GM12878 (cell line): ENCODE results near the gene TRIM39. TPM values are rescaled to one million over a fixed set of nuclear protein-coding genes. Genes with fewer than 3 reads are reported as not detected.

Source experiments
- ATAC-seq: fragments of 200-7000 bp; cut with Tn5 transposase; 3 replicates; pipeline ENCODE4 v1.9.1; 2020; ENCODE audit warnings: mild to moderate bottlenecking, moderate library complexity
- BruUV-seq: library from RNA; stranded (reverse); fragments of 400-500 nt; replicated peaks from 2 replicates; lab custom pipeline; 2021; lab: Mats Ljungman, UMichigan
- CTCF ChIA-PET: fragments of 300-600 bp; sonication (Branson Sonifier 250); formaldehyde crosslinking; extraction: SDS; loops from one replicate; lab custom pipeline; 2021; ENCODE audit warnings: inconsistent platforms; lab: Yijun Ruan, JAX
- POLR2A ChIA-PET: fragments of 350-600 bp; formaldehyde crosslinking; extraction: SDS; loops from one replicate; lab custom pipeline; 2021; ENCODE audit warnings: inconsistent platforms; lab: Charles Lee
- RAD21 ChIA-PET: fragments of 300-600 bp; sonication (Branson Sonifier 250); formaldehyde crosslinking; loops from one replicate; lab custom pipeline; 2023; ENCODE audit warnings: antibody characterized with exemption; ENCODE audit not compliant: unreplicated experiment; lab: Charles Lee
- SMC1A ChIA-PET: fragments of 300-600 bp; sonication (Branson Sonifier 250); formaldehyde crosslinking; loops from one replicate; lab custom pipeline; 2023; ENCODE audit not compliant: unreplicated experiment, uncharacterized antibody; lab: Charles Lee
- DNase-seq: peaks from one replicate; pipeline ENCODE4 v3.0.0-alpha.2; 2011; ENCODE audit warnings: low read depth, low spot score
- FAIRE-seq: peaks from 3 replicates; lab custom pipeline; 2011; peaks lifted over from hg19 to GRCh38; lab: Jason Lieb, UNC
- H2AFZ ChIP-seq: 2 replicates; pipeline ENCODE4 v1.6.0; 2011; ENCODE audit warnings: low read depth, low read length, control low read depth; ENCODE audit not compliant: control insufficient read depth
- H3K27ac ChIP-seq: 2 replicates; pipeline ENCODE4 v1.5.1; 2011; ENCODE audit warnings: control low read depth; ENCODE audit not compliant: control insufficient read depth, insufficient read depth
- H3K27me3 ChIP-seq, 2 experiments: replicated peaks in 1 of 2; 2 replicates each; pipeline versions ENCODE4 v1.6.0 to v1.6.1; 2011; ENCODE audit warnings: low read length in 1 of 2; ENCODE audit not compliant: control insufficient read depth in 2 of 2, insufficient read depth in 2 of 2
- H3K36me3 ChIP-seq, 2 experiments: 2 replicates each; pipeline ENCODE4 v1.5.1; 2011; ENCODE audit warnings: low read length in 1 of 2; ENCODE audit not compliant: control insufficient read depth in 2 of 2, insufficient read depth in 2 of 2
- H3K4me1 ChIP-seq: 2 replicates; pipeline ENCODE4 v1.6.1; 2011; ENCODE audit warnings: mild to moderate bottlenecking, low read length, moderate library complexity, mixed read lengths; ENCODE audit not compliant: control insufficient read depth, insufficient read depth
- H3K4me2 ChIP-seq: 2 replicates; pipeline ENCODE4 v1.6.0; 2011; ENCODE audit warnings: control low read depth; ENCODE audit not compliant: control insufficient read depth, insufficient read depth
- H3K4me3 ChIP-seq: fragments of 200-600 bp; sonication (generic); 2 replicates; pipeline ENCODE4 v1.5.1; 2016
- H3K79me2 ChIP-seq: 2 replicates; pipeline ENCODE4 v1.6.0; 2011; ENCODE audit warnings: low read length; ENCODE audit not compliant: control insufficient read depth, insufficient read depth
- H3K9ac ChIP-seq: 2 replicates; pipeline ENCODE4 v1.8.0; 2011; ENCODE audit warnings: low read length, control low read depth, mixed read lengths; ENCODE audit not compliant: control insufficient read depth, insufficient read depth
- H3K9me3 ChIP-seq: replicated peaks from 3 replicates; pipeline ENCODE4 v1.5.1; 2011; ENCODE audit warnings: mild to moderate bottlenecking, low read length; ENCODE audit not compliant: control insufficient read depth, insufficient read depth
- H4K20me1 ChIP-seq: 2 replicates; pipeline ENCODE4 v1.6.0; 2011; ENCODE audit not compliant: control insufficient read depth, insufficient read depth
- CTCF ChIP-seq, 3 experiments: IDR thresholded peaks in 2 of 3; conservative IDR thresholded peaks in 1 of 3; 2 replicates each; pipeline ENCODE4 v1.5.1; 2011; ENCODE audit warnings: low read depth in 3 of 3, low read length in 3 of 3, mild to moderate bottlenecking in 3 of 3, control low read depth in 2 of 3, moderate library complexity in 2 of 3, inconsistent platforms in 1 of 3, mixed read lengths in 1 of 3; ENCODE audit not compliant: control insufficient read depth in 2 of 3, insufficient read depth in 1 of 3; ENCODE audit errors: extremely low read depth in 1 of 3
- EGR1 ChIP-seq, 2 experiments: IDR thresholded peaks; 1 replicate in 1 of 2; 2 replicates in 1 of 2; pipeline ENCODE4 v1.6.1; 2011 to 2012; ENCODE audit warnings: low read depth in 2 of 2, low read length in 2 of 2, borderline replicate concordance in 1 of 2, mild to moderate bottlenecking in 1 of 2, moderate library complexity in 1 of 2
- EZH2 ChIP-seq: IDR thresholded peaks from 2 replicates; pipeline ENCODE4 v1.6.1; 2012; ENCODE audit warnings: low read depth, mild to moderate bottlenecking, control low read depth, inconsistent platforms, low read length, borderline replicate concordance; ENCODE audit not compliant: control insufficient read depth
- HDAC6 ChIP-seq: fragments of 200-600 bp; sonication (generic); IDR thresholded peaks from one replicate; pipeline ENCODE4 v1.8.0; 2017; ENCODE audit warnings: antibody characterized with exemption; ENCODE audit not compliant: unreplicated experiment
- KLF5 ChIP-seq: fragments of 450-650 bp; IDR thresholded peaks from 2 replicates; pipeline ENCODE4 v1.6.1; 2014; ENCODE audit warnings: mild to moderate bottlenecking; ENCODE audit not compliant: partially characterized antibody
- LARP7 ChIP-seq: fragments of 450-650 bp; IDR thresholded peaks from 2 replicates; pipeline ENCODE4 v1.6.1; 2017; ENCODE audit warnings: mild to moderate bottlenecking
- RAD51 ChIP-seq: fragments of 450-650 bp; IDR thresholded peaks from 2 replicates; pipeline ENCODE4 v1.6.1; 2016; ENCODE audit warnings: moderate library complexity, mild to moderate bottlenecking, inconsistent platforms
- SMAD1 ChIP-seq: fragments of 450-650 bp; IDR thresholded peaks from 2 replicates; pipeline ENCODE4 v1.6.1; 2018; ENCODE audit warnings: mild to moderate bottlenecking, low read depth; ENCODE audit not compliant: partially characterized antibody
- SMAD5 ChIP-seq: IDR thresholded peaks from 2 replicates; pipeline ENCODE4 v1.6.1; 2016; ENCODE audit warnings: antibody characterized with exemption, low read depth
- SREBF2 ChIP-seq: IDR thresholded peaks from 2 replicates; pipeline ENCODE4 v1.6.1; 2012; ENCODE audit warnings: mild to moderate bottlenecking, low read length
- YBX1 ChIP-seq: fragments of 450-650 bp; IDR thresholded peaks from 2 replicates; pipeline ENCODE4 v1.6.1; 2016; ENCODE audit warnings: antibody characterized with exemption
- ZNF207 ChIP-seq: fragments of 450-650 bp; IDR thresholded peaks from 2 replicates; pipeline ENCODE4 v1.6.1; 2014; ENCODE audit warnings: antibody characterized with exemption, mild to moderate bottlenecking, borderline replicate concordance
- WGBS: methylation state at CpG from one replicate; pipeline ENCODE4 v1.1.6; 2016; ENCODE audit warnings: low lambda C conversion rate; ENCODE audit not compliant: insufficient replicate concordance, insufficient coverage; ENCODE audit errors: missing lambda C conversion rate; 5-methylcytosine and 5-hydroxymethylcytosine counted together
- in situ Hi-C: fragments of 300-500 bp; cut with MboI; formaldehyde crosslinking; loops from 9 replicates; pipeline ENCODE4 v1.14.3; 2018; ENCODE audit warnings: mixed read lengths
- intact Hi-C: fragments of 100-400 bp; cut with micrococcal nuclease; formaldehyde crosslinking; loops from one replicate; pipeline ENCODE4 v1.14.2; 2022; ENCODE audit not compliant: unreplicated experiment
- polyA plus RNA-seq, 11 experiments: library from polyadenylated mRNA; depleted of rRNA in 4 of 11; unstranded in 6 of 11; stranded (reverse) in 5 of 11; fragments of >200 nt; fragmentation: Nextera tagmentation in 4 of 11; fragmentation: Illumina TruSeq in 1 of 11; extraction: Ambion mirVana in 4 of 11; extraction: Trizol in 1 of 11; gene quantifications; 1 replicate in 1 of 11; 2 replicates in 10 of 11; pipeline versions ENCODE4 v1.2.1 to v1.2.3, GENCODE V29; 2011 to 2016; ENCODE audit warnings: inconsistent platforms in 2 of 11, missing spikeins in 2 of 11, low read depth in 1 of 11
- total RNA-seq, 4 experiments: library from RNA; depleted of rRNA in 3 of 4; stranded (reverse); fragments of >200 nt in 3 of 4; fragmentation: Illumina TruSeq in 1 of 4; extraction: Trizol in 1 of 4; gene quantifications; 2 replicates each; pipeline versions ENCODE4 v1.2.1 to v1.2.3, GENCODE V29; 2013 to 2021
- TF ChIP-seq, protein P1 (sequence below): fragments of 450-650 bp; IDR thresholded peaks from 2 replicates; pipeline ENCODE4 v1.6.1; 2017; ENCODE audit warnings: mild to moderate bottlenecking
- TF ChIP-seq, protein P2 (sequence below): IDR thresholded peaks from 2 replicates; pipeline ENCODE4 v1.6.1; 2011; ENCODE audit warnings: borderline replicate concordance, low read depth, mild to moderate bottlenecking, moderate library complexity, mixed read lengths, low read length; ENCODE audit not compliant: insufficient read depth; ENCODE audit errors: extremely low read length
- TF ChIP-seq, protein P3 (sequence below): IDR thresholded peaks from 2 replicates; pipeline ENCODE4 v1.6.1; 2012; ENCODE audit warnings: low read length, inconsistent platforms

TRIM39 gene
- total and polyA plus RNA-seq, 10 of the 15 experiments (the other 5 are each of a cell fraction or from before 2014, with no cell fraction given): 3.0 to 11.9 (median 8.8) TPM

GRCh38 chr6:30341728-30342127 lies 15.0 kb downstream of the TRIM39 start (continued):
- TF ChIP-seq CTCF (IDR thresholded peaks at IDR 0.05 in 2 of 3, conservative IDR thresholded peaks at IDR 0.05 in 1 of 3; ENCODE audit: control insufficient read depth in 2 of 3, extremely low read depth in 1 of 3, insufficient read depth in 1 of 3, low read depth in 3 of 3, low read length in 3 of 3) (no peak), SMAD5 (no peak), KLF5 (no peak), RAD51 (no peak)

DNA sequence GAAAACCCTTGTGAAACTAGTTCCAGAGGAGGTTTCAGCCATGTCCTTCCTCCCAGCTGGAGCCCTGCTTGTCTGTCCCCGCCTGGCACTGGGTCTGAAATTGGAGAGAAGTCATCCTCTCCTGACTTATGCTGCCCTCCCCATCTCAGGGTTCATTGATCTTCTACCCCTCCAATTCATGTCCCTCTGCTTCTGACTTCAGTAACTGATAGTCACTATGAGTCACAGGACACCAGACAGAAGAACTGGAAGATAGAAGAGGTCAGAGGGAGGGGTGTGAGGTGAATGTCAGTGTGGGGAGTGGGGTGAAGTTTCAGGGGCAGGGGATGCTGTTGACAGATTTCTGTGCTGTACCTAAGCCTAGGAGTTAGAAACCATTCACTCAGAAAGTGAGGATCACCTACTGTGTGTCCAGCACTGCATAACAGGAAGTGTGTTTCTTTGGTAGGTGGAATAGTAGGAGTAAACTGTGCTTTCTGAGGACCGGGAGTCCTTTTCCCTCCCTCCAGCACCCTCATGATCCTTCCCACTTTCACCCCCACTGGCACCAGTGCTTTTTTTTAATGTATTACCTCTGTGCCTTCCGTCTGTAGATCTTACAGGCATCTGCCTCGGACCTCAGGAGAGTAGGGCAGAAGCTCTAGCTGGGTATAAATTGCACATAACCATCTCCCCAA lies 17.6 kb downstream of the TRIM39 start:
- in situ Hi-C loops (no loop called here), intact Hi-C loops (no loop called here)
- Histone ChIP-seq H3K9me3 (no peaks in the 10 kb centered on the region), H3K79me2 (no peaks in the 10 kb centered on the region), H3K4me1 (peaks cover 10% of the 10 kb centered on the region), H3K36me3 (peaks cover 0 to 2% of the 10 kb centered on the region in 2 experiments; a peak in 2 of 4 replicates), H3K4me2 (peak overlapping the region; percentile 45; the same call in 1 of the 2 replicates), H3K4me3 (0 out of 2 replicates have a peak overlapping the region, but pooled peaks have one; percentile 75), H3K27me3 (no peaks in the 10 kb centered on the region), H3K9ac (no peak overlapping the region), H4K20me1 (no peaks in the 10 kb centered on the region), H3K27ac (no peak overlapping the region), H2AFZ (peak overlapping the region; percentile 73)
- ChIA-PET CTCF (interaction anchor here (1.0 to 1.1 kb wide), 2 partner anchors 125 to 286 kb away, joined by 3 to 4 read pairs; no protein-coding TSS in a partner anchor), POLR2A (interaction anchor here (0.7 to 1.3 kb wide), 3 partner anchors 16 to 131 kb away, joined by 3 read pairs; partner anchors contain the start of gene TRIM26), RAD21 (interaction anchor here (0.9 kb wide), 1 partner anchor 13 kb away, joined by 3 read pairs; no protein-coding TSS in a partner anchor), SMC1A (interaction anchor here (0.9 kb wide), 1 partner anchor 18 kb away, joined by 3 read pairs; no protein-coding TSS in a partner anchor)
- WGBS: 38% methylated on average over 4 of the region's 4 CpGs
- FAIRE-seq: no peak
- ATAC-seq: no peak
- DNase-seq: no peak
- no TSS peak for BruUV-seq
- no peak for TF ChIP-seq YBX1
- TF ChIP-seq HDAC6: no peak
- TF ChIP-seq, protein P1, sequence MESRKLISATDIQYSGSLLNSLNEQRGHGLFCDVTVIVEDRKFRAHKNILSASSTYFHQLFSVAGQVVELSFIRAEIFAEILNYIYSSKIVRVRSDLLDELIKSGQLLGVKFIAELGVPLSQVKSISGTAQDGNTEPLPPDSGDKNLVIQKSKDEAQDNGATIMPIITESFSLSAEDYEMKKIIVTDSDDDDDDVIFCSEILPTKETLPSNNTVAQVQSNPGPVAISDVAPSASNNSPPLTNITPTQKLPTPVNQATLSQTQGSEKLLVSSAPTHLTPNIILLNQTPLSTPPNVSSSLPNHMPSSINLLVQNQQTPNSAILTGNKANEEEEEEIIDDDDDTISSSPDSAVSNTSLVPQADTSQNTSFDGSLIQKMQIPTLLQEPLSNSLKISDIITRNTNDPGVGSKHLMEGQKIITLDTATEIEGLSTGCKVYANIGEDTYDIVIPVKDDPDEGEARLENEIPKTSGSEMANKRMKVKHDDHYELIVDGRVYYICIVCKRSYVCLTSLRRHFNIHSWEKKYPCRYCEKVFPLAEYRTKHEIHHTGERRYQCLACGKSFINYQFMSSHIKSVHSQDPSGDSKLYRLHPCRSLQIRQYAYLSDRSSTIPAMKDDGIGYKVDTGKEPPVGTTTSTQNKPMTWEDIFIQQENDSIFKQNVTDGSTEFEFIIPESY: no peak
- no peak for TF ChIP-seq EGR1 (IDR thresholded peaks at IDR 0.05; ENCODE audit: borderline replicate concordance in 1 of 2, low read depth in 2 of 2, low read length in 2 of 2)
- no peak for TF ChIP-seq SMAD1
- no peak for TF ChIP-seq EZH2
- TF ChIP-seq, protein P2, sequence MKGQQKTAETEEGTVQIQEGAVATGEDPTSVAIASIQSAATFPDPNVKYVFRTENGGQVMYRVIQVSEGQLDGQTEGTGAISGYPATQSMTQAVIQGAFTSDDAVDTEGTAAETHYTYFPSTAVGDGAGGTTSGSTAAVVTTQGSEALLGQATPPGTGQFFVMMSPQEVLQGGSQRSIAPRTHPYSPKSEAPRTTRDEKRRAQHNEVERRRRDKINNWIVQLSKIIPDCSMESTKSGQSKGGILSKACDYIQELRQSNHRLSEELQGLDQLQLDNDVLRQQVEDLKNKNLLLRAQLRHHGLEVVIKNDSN: no peak
- TF ChIP-seq SREBF2: no peak
- TF ChIP-seq, protein P3, sequence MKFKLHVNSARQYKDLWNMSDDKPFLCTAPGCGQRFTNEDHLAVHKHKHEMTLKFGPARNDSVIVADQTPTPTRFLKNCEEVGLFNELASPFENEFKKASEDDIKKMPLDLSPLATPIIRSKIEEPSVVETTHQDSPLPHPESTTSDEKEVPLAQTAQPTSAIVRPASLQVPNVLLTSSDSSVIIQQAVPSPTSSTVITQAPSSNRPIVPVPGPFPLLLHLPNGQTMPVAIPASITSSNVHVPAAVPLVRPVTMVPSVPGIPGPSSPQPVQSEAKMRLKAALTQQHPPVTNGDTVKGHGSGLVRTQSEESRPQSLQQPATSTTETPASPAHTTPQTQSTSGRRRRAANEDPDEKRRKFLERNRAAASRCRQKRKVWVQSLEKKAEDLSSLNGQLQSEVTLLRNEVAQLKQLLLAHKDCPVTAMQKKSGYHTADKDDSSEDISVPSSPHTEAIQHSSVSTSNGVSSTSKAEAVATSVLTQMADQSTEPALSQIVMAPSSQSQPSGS: no peak
- TF ChIP-seq LARP7: no peak
- no peak for TF ChIP-seq ZNF207
